ENCODE data around the gene HSD17B8.
A peak's percentile ranks its signal among the peaks of the same experiment; 100 is the strongest.

Gene HSD17B8

GRCh38 chr6:33213166-33213988 lies 8.9 kb downstream of the HSD17B8 start:
- peak overlapping the region; percentile 37 for H3K4me3 ChIP-seq (ENCODE audit: low read depth, low read length)

GRCh38 chr6:33213989-33214335 lies 9.5 kb downstream of the HSD17B8 start:
- Histone ChIP-seq H3K36me3 (no peaks in the 10 kb centered on the region), H3K27me3 (peaks cover 18% of the 10 kb centered on the region)
- TF ChIP-seq CTCF (IDR thresholded peaks at IDR 0.05; ENCODE audit: low read depth, low read length): no peak

More at GRCh38 chr6:33213166-33213988, 8.9 kb downstream of the HSD17B8 start:
- TF ChIP-seq CTCF (IDR thresholded peaks at IDR 0.05; ENCODE audit: low read depth, low read length): no peak
- H3K27me3 ChIP-seq: peaks cover 18% of the 10 kb centered on the region
- no peaks in the 10 kb centered on the region for H3K9me3 ChIP-seq
- H3K4me1 ChIP-seq: no peaks in the 10 kb centered on the region
- DNase-seq: peak; percentile 34
- no peaks in the 10 kb centered on the region for H3K36me3 ChIP-seq

GRCh38 chr6:33215271-33216116 lies 11.0 kb downstream of the HSD17B8 start:
- peaks cover 23% of the 10 kb centered on the region for H3K27me3 ChIP-seq

More at GRCh38 chr6:33213989-33214335, 9.5 kb downstream of the HSD17B8 start:
- Histone ChIP-seq H3K4me1 (no peaks in the 10 kb centered on the region), H3K9me3 (no peaks in the 10 kb centered on the region), H3K4me3 (ENCODE audit: low read depth, low read length) (peak overlapping the region; percentile 37; the same call in 1 of the 2 replicates)
- DNase-seq: no peak

GRCh38 chr6:33216117-33216649 lies 11.7 kb downstream of the HSD17B8 start:
- DNase-seq: no peak
- Histone ChIP-seq H3K27me3 (peaks cover 23% of the 10 kb centered on the region), H3K4me1 (no peaks in the 10 kb centered on the region), H3K9me3 (no peaks in the 10 kb centered on the region), H3K4me3 (ENCODE audit: low read depth, low read length) (no peak overlapping the region), H3K36me3 (no peaks in the 10 kb centered on the region)
- TF ChIP-seq CTCF (IDR thresholded peaks at IDR 0.05; ENCODE audit: low read depth, low read length): no peak

More at GRCh38 chr6:33215271-33216116, 11.0 kb downstream of the HSD17B8 start:
- H3K36me3 ChIP-seq: no peaks in the 10 kb centered on the region
- TF ChIP-seq CTCF (IDR thresholded peaks at IDR 0.05; ENCODE audit: low read depth, low read length): no peak
- no peaks in the 10 kb centered on the region for H3K4me1 ChIP-seq
- no peak for DNase-seq
- no peak overlapping the region for H3K4me3 ChIP-seq (ENCODE audit: low read depth, low read length)
- H3K9me3 ChIP-seq: no peaks in the 10 kb centered on the region

GRCh38 chr6:33217246-33217645 lies 12.8 kb downstream of the HSD17B8 start:
- no peaks in the 10 kb centered on the region for H3K36me3 ChIP-seq
- peaks cover 23% of the 10 kb centered on the region for H3K27me3 ChIP-seq
- no peaks in the 10 kb centered on the region for H3K9me3 ChIP-seq
- no peaks in the 10 kb centered on the region for H3K4me1 ChIP-seq
- DNase-seq: no peak
- no peak for TF ChIP-seq CTCF (IDR thresholded peaks at IDR 0.05; ENCODE audit: low read depth, low read length)
- no peak overlapping the region for H3K4me3 ChIP-seq (ENCODE audit: low read depth, low read length)
